ENCODE measurements around the gene B4GALNT3. TPM values are rescaled to one million over a fixed set of nuclear protein-coding genes. Genes with fewer than 3 reads are reported as not detected.

B4GALNT3 gene
- total and polyA plus RNA-seq, 2 of the 13 experiments (the other 11 are each of a cell fraction or from before 2014, with no cell fraction given), result 3.2 to 4.4 TPM

GRCh38 chr12:575948-576614 is 116.3 kb downstream of the B4GALNT3 start (continued):
- TF ChIP-seq ZNF224 (CRISPR knock-in tag; IDR thresholded peaks at IDR 0.05) (peak; percentile 91; the same call in 1 of the 2 replicates), GZF1 (CRISPR knock-in tag; IDR thresholded peaks at IDR 0.05) (peak; percentile 83; the same call in 1 of the 2 replicates), MED1 (CRISPR knock-in tag; IDR thresholded peaks at IDR 0.05) (peak; percentile 97), ZSCAN21 (CRISPR knock-in tag; IDR thresholded peaks at IDR 0.05; ENCODE audit: borderline replicate concordance) (peak; percentile 88), HMG20A (CRISPR knock-in tag; IDR thresholded peaks at IDR 0.05; ENCODE audit: borderline replicate concordance) (peak; percentile 59; the same call in 1 of the 2 replicates), BRCA1 (CRISPR knock-in tag; IDR thresholded peaks at IDR 0.05) (no peak), MXD3 (CRISPR knock-in tag; IDR thresholded peaks at IDR 0.05) (peak; percentile 92), ZNF747 (CRISPR knock-in tag; IDR thresholded peaks at IDR 0.05; ENCODE audit: borderline replicate concordance) (peak; percentile 85; the same call in 1 of the 2 replicates), EZH2 (conservative IDR thresholded peaks at IDR 0.05; ENCODE audit: low read depth, low read length) (no peak), KLF11 (CRISPR knock-in tag; IDR thresholded peaks at IDR 0.05) (0 out of 2 replicates have a peak, but pooled peaks have one; percentile 30), ZNF841 (CRISPR knock-in tag; IDR thresholded peaks at IDR 0.05; ENCODE audit: borderline replicate concordance) (no peak), IKZF1 (IDR thresholded peaks at IDR 0.05) (no peak), MATR3 (CRISPR knock-in tag; IDR thresholded peaks at IDR 0.05) (no peak), ZNF670 (CRISPR knock-in tag; IDR thresholded peaks at IDR 0.05; ENCODE audit: borderline replicate concordance) (0 out of 2 replicates have a peak, but pooled peaks have one; percentile 71), KDM1A (CRISPR knock-in tag; IDR thresholded peaks at IDR 0.05) (0 out of 2 replicates have a peak, but pooled peaks have one; percentile 49), ZNF777 (CRISPR knock-in tag; IDR thresholded peaks at IDR 0.05) (peak; percentile 71), MLLT10 (CRISPR knock-in tag; IDR thresholded peaks at IDR 0.05) (no peak), ZNF251 (CRISPR knock-in tag; IDR thresholded peaks at IDR 0.05) (peak; percentile 65; the same call in 1 of the 2 replicates)
- TF ChIP-seq, protein P1, sequence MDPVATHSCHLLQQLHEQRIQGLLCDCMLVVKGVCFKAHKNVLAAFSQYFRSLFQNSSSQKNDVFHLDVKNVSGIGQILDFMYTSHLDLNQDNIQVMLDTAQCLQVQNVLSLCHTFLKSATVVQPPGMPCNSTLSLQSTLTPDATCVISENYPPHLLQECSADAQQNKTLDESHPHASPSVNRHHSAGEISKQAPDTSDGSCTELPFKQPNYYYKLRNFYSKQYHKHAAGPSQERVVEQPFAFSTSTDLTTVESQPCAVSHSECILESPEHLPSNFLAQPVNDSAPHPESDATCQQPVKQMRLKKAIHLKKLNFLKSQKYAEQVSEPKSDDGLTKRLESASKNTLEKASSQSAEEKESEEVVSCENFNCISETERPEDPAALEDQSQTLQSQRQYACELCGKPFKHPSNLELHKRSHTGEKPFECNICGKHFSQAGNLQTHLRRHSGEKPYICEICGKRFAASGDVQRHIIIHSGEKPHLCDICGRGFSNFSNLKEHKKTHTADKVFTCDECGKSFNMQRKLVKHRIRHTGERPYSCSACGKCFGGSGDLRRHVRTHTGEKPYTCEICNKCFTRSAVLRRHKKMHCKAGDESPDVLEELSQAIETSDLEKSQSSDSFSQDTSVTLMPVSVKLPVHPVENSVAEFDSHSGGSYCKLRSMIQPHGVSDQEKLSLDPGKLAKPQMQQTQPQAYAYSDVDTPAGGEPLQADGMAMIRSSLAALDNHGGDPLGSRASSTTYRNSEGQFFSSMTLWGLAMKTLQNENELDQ (CRISPR knock-in tag; IDR thresholded peaks at IDR 0.05; ENCODE audit: borderline replicate concordance), result 0 out of 2 replicates have a peak, but pooled peaks have one; percentile 21
- TF ChIP-seq, protein P2, sequence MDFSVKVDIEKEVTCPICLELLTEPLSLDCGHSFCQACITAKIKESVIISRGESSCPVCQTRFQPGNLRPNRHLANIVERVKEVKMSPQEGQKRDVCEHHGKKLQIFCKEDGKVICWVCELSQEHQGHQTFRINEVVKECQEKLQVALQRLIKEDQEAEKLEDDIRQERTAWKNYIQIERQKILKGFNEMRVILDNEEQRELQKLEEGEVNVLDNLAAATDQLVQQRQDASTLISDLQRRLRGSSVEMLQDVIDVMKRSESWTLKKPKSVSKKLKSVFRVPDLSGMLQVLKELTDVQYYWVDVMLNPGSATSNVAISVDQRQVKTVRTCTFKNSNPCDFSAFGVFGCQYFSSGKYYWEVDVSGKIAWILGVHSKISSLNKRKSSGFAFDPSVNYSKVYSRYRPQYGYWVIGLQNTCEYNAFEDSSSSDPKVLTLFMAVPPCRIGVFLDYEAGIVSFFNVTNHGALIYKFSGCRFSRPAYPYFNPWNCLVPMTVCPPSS (IDR thresholded peaks at IDR 0.05), result no peak
